ENCODE measurements around the gene CRADD.
A peak's percentile ranks its signal among the peaks of the same experiment; 100 is the strongest.
"Not testable (repeated sequence)": the region's sequence is repeated elsewhere in the genome, so short reads cannot be mapped to it uniquely, and the experiment has no call there.

CRADD gene

DNA sequence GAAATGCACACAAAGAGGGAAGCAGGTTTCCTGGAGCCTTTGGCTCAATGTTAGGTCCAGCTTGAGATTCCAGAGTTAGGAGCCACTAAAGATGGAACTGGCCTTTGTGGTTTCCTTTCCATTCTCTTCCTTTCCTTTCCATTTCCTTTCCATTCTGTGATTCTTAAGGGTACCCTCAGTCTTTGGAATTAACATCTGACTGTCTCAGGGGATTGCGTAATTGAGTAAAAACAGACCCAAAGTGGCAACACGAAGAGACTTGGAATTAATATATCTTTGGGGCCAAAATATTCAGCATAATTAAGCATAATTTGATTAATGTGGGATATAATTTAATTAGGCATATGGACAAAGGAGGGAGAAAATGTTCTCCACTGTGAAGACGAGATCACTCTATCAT is 205.6 kb downstream of the CRADD start:
- WGBS: 91% methylated on average over 2 of the region's 3 CpGs
- H3K9ac ChIP-seq (ENCODE audit: low read depth, low read length): no peak overlapping the region
- H3K4me1 ChIP-seq (ENCODE audit: insufficient read depth, low read length): no peaks in the 10 kb centered on the region
- no peaks in the 10 kb centered on the region for H3K36me3 ChIP-seq (ENCODE audit: insufficient read depth, low read length)
- H3K9me3 ChIP-seq (ENCODE audit: insufficient read depth, low read depth, low read length): no peaks in the 10 kb centered on the region
- H3K4me3 ChIP-seq (ENCODE audit: low read length): no peak overlapping the region
- no peak overlapping the region for H3K27ac ChIP-seq (ENCODE audit: low read depth, low read length)
- no peaks in the 10 kb centered on the region for H3K27me3 ChIP-seq (ENCODE audit: insufficient read depth, low read length)

GRCh38 chr12:93883436-93884154 is 206.4 kb downstream of the CRADD start:
- 79% methylated on average over 2 of the region's 2 CpGs for WGBS
- Histone ChIP-seq H3K4me3 (ENCODE audit: low read length) (no peak overlapping the region), H3K9me3 (ENCODE audit: insufficient read depth, low read depth, low read length) (no peaks in the 10 kb centered on the region), H3K36me3 (ENCODE audit: insufficient read depth, low read length) (no peaks in the 10 kb centered on the region), H3K9ac (ENCODE audit: low read depth, low read length) (no peak overlapping the region), H3K27me3 (ENCODE audit: insufficient read depth, low read length) (no peaks in the 10 kb centered on the region), H3K27ac (ENCODE audit: low read depth, low read length) (no peak overlapping the region), H3K4me1 (ENCODE audit: insufficient read depth, low read length) (no peaks in the 10 kb centered on the region)

DNA sequence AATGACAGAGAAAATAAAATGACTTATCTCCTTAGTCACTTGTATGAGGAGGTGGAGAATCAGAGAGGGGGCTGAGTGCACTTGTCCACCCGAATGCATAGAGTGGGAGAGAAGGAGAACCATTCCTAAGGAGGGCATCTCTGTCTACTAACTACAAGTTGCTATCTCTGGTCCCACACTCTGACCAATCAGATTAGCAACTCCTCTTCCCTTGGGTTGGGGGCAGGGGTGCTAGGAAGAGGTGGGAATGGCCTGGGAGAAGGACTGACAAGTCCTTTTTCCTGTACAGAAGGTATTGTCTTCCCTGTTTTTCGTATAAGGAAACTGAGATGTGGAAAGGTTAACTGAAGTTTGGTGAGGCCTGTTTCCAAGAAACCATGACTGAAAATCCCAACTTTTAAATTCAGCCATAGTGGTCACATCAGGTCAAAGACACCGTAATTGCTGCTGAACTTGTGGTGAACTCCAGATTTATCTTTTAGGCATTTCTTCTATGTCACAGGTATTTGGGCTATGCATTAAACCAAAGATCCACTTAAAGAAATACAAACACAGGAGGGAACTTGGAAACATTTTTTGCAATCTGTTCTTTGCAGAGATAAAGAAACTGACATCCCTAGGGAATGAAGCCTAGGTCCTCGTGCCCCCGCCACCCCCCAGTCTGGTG is 207.8 kb downstream of the CRADD start:
- no peaks in the 10 kb centered on the region for H3K36me3 ChIP-seq (ENCODE audit: insufficient read depth, low read length)
- no peak overlapping the region for H3K4me3 ChIP-seq (ENCODE audit: low read length)
- no peak overlapping the region for H3K9ac ChIP-seq (ENCODE audit: low read depth, low read length)
- H3K27ac ChIP-seq (ENCODE audit: low read depth, low read length): no peak overlapping the region
- H3K4me1 ChIP-seq (ENCODE audit: insufficient read depth, low read length): no peaks in the 10 kb centered on the region
- H3K27me3 ChIP-seq (ENCODE audit: insufficient read depth, low read length): no peaks in the 10 kb centered on the region
- WGBS: 97% methylated on average over 5 of the region's 5 CpGs
- no peaks in the 10 kb centered on the region for H3K9me3 ChIP-seq (ENCODE audit: insufficient read depth, low read depth, low read length)

- not testable (repeated sequence) for H3K9ac ChIP-seq (ENCODE audit: low read depth, low read length); H3K27ac ChIP-seq (ENCODE audit: low read depth, low read length); H3K9me3 ChIP-seq (ENCODE audit: insufficient read depth, low read depth, low read length); H3K4me3 ChIP-seq (ENCODE audit: low read length); H3K36me3 ChIP-seq (ENCODE audit: insufficient read depth, low read length); H3K27me3 ChIP-seq (ENCODE audit: insufficient read depth, low read length); H3K4me1 ChIP-seq (ENCODE audit: insufficient read depth, low read length)
- WGBS: 98% methylated on average over 7 of the region's 7 CpGs
These were observed 208.9 kb downstream of the CRADD start for GRCh38 chr12:93885973-93886532.

DNA sequence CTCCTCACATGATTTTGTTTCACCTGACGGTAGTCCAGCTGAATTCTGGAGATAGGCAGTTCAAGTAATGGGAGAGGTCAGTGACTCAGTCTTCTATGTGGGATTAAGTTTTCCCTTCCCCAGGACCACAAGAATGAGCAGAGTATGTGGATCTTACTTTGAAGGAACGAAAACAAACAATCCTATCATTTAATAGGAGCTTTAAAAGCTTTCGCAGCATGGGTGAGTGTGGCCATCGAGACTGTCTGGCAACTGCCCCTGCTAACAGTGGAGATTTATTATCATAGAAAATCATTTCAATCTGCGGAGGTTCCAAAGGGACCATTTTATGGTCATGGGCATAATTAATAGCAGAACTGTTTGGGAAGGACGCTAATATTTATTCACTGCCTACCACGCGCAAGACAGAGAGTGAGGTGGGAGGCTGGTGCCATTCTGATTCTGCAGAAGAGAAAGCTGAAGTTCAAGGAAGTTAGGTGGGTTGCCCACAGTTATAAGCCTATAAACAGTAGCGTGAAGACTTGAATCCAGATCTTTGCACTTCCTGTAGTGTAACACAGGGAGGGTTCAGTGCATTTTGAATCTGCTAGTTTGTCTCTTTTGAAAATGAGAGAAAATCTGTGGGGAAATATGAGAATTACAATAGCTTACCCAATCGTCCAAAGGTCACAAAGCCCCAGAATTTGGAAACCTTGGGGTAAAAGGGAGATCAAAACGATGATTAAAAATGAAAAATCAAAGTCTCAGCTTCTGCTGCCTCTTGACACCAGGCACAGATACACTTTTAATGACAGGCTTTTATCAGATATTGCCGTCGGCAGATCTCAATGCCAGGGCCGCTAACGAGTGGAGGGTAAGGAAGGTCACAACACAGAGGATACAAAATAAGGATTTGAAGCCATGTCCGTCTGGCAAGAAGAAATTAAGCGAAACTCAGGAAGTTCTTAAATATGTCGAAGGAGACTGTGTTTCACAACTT is 209.6 kb downstream of the CRADD start:
- Histone ChIP-seq H3K27ac (ENCODE audit: low read depth, low read length) (no peak overlapping the region), H3K4me3 (ENCODE audit: low read length) (no peak overlapping the region), H3K9me3 (ENCODE audit: insufficient read depth, low read depth, low read length) (no peaks in the 10 kb centered on the region), H3K36me3 (ENCODE audit: insufficient read depth, low read length) (no peaks in the 10 kb centered on the region), H3K4me1 (ENCODE audit: insufficient read depth, low read length) (no peaks in the 10 kb centered on the region), H3K9ac (ENCODE audit: low read depth, low read length) (no peak overlapping the region), H3K27me3 (ENCODE audit: insufficient read depth, low read length) (no peaks in the 10 kb centered on the region)
- WGBS: 95% methylated on average over 18 of the region's 18 CpGs

- Histone ChIP-seq H3K27me3 (ENCODE audit: insufficient read depth, low read length) (no peaks in the 10 kb centered on the region), H3K4me3 (ENCODE audit: low read length) (no peak overlapping the region), H3K4me1 (ENCODE audit: insufficient read depth, low read length) (peaks cover 10% of the 10 kb centered on the region; the same call in 1 of the 2 replicates), H3K9ac (ENCODE audit: low read depth, low read length) (no peak overlapping the region), H3K27ac (ENCODE audit: low read depth, low read length) (no peak overlapping the region), H3K9me3 (ENCODE audit: insufficient read depth, low read depth, low read length) (no peaks in the 10 kb centered on the region), H3K36me3 (ENCODE audit: insufficient read depth, low read length) (no peaks in the 10 kb centered on the region)
- WGBS: 92% methylated on average over 3 of the region's 3 CpGs
These were observed 211.8 kb downstream of the CRADD start for GRCh38 chr12:93888964-93889363.

DNA sequence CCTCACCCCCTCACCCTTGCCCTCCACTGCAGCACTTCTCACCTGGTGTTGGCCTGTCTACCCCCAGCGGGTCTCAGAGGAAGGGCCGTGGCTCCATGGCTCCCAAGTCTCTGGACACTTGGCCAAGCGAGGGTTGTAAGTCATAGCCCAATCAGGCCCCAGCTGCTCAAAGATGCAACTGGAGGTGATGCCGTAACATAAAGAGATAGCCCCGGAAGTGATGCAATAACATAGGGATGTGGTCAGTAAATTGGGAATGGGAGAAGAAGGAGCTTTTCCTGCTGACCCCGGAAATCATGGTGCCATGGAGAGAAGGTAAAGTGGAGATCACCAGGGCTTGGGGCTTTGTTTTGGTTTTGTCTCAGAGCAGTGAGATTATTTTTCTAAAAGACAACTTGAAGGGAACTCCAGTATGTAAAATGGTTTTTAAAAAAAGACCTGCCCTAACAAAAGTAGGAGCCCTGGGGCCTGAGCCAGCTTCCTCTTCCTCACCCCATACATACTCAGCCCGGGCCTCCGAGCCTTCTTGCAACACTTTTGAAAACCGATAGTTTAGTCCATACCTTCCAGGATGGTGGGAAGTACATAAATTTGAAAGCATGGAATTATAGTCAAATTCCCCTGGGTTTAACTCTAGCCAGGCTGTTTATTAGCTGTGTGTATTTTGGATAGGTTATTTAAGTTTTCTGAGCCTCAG is 212.5 kb downstream of the CRADD start:
- no peaks in the 10 kb centered on the region for H3K27me3 ChIP-seq (ENCODE audit: insufficient read depth, low read length)
- WGBS: 93% methylated on average over 9 of the region's 9 CpGs
- H3K9ac ChIP-seq (ENCODE audit: low read depth, low read length): no peak overlapping the region
- H3K4me3 ChIP-seq (ENCODE audit: low read length): no peak overlapping the region
- peaks cover 10% of the 10 kb centered on the region; the same call in 1 of the 2 replicates for H3K4me1 ChIP-seq (ENCODE audit: insufficient read depth, low read length)
- H3K27ac ChIP-seq (ENCODE audit: low read depth, low read length): no peak overlapping the region
- no peaks in the 10 kb centered on the region for H3K9me3 ChIP-seq (ENCODE audit: insufficient read depth, low read depth, low read length)
- H3K36me3 ChIP-seq (ENCODE audit: insufficient read depth, low read length): no peaks in the 10 kb centered on the region

DNA sequence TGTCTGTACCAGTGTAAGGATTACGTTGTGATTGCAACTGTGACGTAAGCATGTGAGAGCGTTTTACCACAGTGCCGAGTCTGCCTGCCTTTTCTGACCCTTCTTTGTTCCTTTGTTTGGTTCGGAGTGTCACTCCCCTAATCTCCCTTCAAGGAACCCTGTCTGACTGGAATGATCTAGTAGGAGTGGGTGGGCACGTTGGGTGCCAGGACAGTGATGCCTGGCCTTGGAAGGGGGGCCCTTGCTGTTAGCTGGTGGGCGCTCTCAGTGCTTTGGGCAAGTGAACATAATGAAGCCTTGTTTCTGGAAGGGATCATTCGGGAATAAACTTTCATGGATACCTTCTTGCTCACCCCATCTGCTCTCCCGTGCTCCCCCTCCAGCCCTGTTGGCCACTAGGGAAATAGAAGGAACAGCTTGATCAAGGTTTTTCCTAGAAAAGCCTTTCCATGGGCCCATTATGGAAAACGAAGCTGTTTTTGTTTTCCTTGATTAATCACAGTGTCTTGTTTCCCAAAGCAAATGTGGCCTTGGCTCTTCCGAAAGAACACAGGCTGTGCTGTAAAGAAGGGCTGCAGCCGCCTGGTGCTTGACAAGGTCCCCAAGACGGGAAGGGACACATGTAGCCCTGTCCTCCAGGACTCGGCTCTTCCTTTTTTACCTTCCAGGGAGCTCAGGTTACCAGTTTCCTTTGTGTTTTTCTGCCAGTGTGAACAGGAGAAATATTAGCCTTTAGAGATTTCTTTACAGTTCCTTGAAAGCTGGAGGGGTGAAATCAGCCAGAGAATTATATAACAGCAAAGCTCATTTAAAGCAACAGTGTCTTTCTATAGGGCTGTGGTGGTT is 215.5 kb downstream of the CRADD start:
- Histone ChIP-seq H3K9ac (ENCODE audit: low read depth, low read length) (peak overlapping the region; percentile 49; the same call in 1 of the 2 replicates), H3K4me1 (ENCODE audit: insufficient read depth, low read length) (peaks cover 10% of the 10 kb centered on the region; the same call in 1 of the 2 replicates), H3K9me3 (ENCODE audit: insufficient read depth, low read depth, low read length) (no peaks in the 10 kb centered on the region), H3K27me3 (ENCODE audit: insufficient read depth, low read length) (no peaks in the 10 kb centered on the region), H3K36me3 (ENCODE audit: insufficient read depth, low read length) (no peaks in the 10 kb centered on the region), H3K4me3 (ENCODE audit: low read length) (no peak overlapping the region), H3K27ac (ENCODE audit: low read depth, low read length) (peak overlapping the region; percentile 33; the same call in 1 of the 2 replicates)
- 71% methylated on average over 14 of the region's 14 CpGs for WGBS

DNA sequence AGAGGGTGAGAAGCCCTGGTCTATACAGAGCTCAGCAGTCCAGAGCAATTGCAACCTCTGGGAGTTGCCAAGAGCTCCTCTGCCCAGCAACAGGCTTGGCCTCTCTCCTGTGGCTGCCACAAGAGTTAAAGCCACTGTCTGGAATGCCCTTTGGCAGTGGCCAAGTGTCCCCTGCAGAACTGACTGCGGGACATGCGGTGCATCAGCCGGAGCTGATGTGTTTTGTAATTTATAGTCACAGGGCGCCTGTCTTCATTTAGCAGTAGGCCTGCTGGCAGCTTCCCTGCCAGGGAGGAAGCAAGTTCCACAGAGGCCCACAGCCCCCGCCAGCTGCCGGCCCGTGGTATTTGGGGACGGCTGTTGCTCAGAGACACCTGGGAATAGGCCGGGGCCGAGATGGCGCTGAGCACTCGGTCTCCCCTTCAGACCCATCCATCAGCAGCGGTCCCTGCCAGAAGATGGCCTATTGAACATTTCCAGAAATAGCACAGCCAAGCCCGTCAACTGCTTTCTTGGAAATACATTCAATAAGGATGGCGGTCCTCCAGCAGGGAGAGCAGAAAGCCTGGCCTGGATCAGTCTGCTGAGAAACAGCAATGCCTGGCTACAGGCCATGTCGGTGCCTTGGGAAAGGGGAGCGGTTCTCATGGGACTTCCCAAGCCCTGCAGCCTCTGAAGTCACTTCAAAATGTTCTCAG is 217.4 kb downstream of the CRADD start:
- 95% methylated on average over 17 of the region's 17 CpGs for WGBS

More for the DNA sequence above, 217.4 kb downstream of the CRADD start:
- no peaks in the 10 kb centered on the region for H3K9me3 ChIP-seq (ENCODE audit: insufficient read depth, low read depth, low read length)
- no peak overlapping the region for H3K9ac ChIP-seq (ENCODE audit: low read depth, low read length)
- H3K27ac ChIP-seq (ENCODE audit: low read depth, low read length): no peak overlapping the region
- H3K4me3 ChIP-seq (ENCODE audit: low read length): no peak overlapping the region
- peaks cover 10% of the 10 kb centered on the region; the same call in 1 of the 2 replicates for H3K4me1 ChIP-seq (ENCODE audit: insufficient read depth, low read length)
- H3K36me3 ChIP-seq (ENCODE audit: insufficient read depth, low read length): no peaks in the 10 kb centered on the region
- no peaks in the 10 kb centered on the region for H3K27me3 ChIP-seq (ENCODE audit: insufficient read depth, low read length)
